GM12892 (cell line): Measurements from ENCODE around the gene UBB.

Source experiments
- POLR2A ChIP-seq: IDR thresholded peaks from 2 replicates; pipeline ENCODE4 v1.6.1; 2011; ENCODE audit warnings: low read depth, low read length, control low read depth
- TAF1 ChIP-seq: IDR thresholded peaks from 2 replicates; pipeline ENCODE4 v1.6.1; 2011; ENCODE audit warnings: low read depth, mild to moderate bottlenecking, control low read depth, low read length, borderline replicate concordance

- TF ChIP-seq POLR2A, result no peak
- no peak for TF ChIP-seq TAF1
Measured at GRCh38 chr17:16352667-16353316, 28.1 kb upstream of the UBB start.
